Endothelial cell of umbilical vein (primary cell): ENCODE data around the gene FHIT. TPM values are rescaled to one million over a fixed set of nuclear protein-coding genes. Genes with fewer than 3 reads are reported as not detected.

Experiments used
- BruUV-seq: library from RNA; stranded (reverse); fragments of 400-500 nt; replicated peaks from 2 replicates; lab custom pipeline; 2021; lab: Mats Ljungman, UMichigan
- CTCF ChIA-PET: fragments of 300-600, 350-600 bp; sonication (Branson Sonifier 250); formaldehyde crosslinking; loops from one replicate; lab custom pipeline; 2021; ENCODE audit warnings: antibody characterized with exemption, inconsistent platforms; lab: Charles Lee
- POLR2A ChIA-PET: fragments of 300-600, 350-600 bp; sonication (Branson Sonifier 250); formaldehyde crosslinking; loops from one replicate; lab custom pipeline; 2021; ENCODE audit warnings: antibody characterized with exemption, inconsistent platforms; lab: Charles Lee
- DNase-seq: peaks from one replicate; pipeline ENCODE4 v3.0.0-alpha.2; 2011; ENCODE audit warnings: low read depth, low spot score
- FAIRE-seq: peaks from 2 replicates; lab custom pipeline; 2011; peaks lifted over from hg19 to GRCh38; lab: Jason Lieb, UNC
- H2AFZ ChIP-seq: 2 replicates; pipeline ENCODE4 v1.6.0; 2012; ENCODE audit warnings: low read depth, low read length, control low read depth, inconsistent platforms
- H3K27ac ChIP-seq: 2 replicates; pipeline ENCODE4 v1.5.1; 2011; ENCODE audit warnings: low read depth, mild to moderate bottlenecking, control low read depth, low read length, moderate library complexity; ENCODE audit not compliant: insufficient read depth
- H3K27me3 ChIP-seq, 2 experiments: 2 replicates each; pipeline versions ENCODE4 v1.6.0 to v1.6.1; 2011; ENCODE audit warnings: low read length in 2 of 2, mixed read lengths in 1 of 2; ENCODE audit not compliant: control insufficient read depth in 2 of 2, insufficient read depth in 2 of 2
- H3K36me3 ChIP-seq, 2 experiments: 2 replicates in 1 of 2; 3 replicates in 1 of 2; pipeline ENCODE4 v1.5.1; 2011; ENCODE audit warnings: low read length in 2 of 2, mild to moderate bottlenecking in 1 of 2, moderate library complexity in 1 of 2; ENCODE audit not compliant: control insufficient read depth in 2 of 2, insufficient read depth in 2 of 2; ENCODE audit errors: extremely low read depth in 1 of 2
- H3K4me1 ChIP-seq: 3 replicates; pipeline ENCODE4 v1.5.1; 2011; ENCODE audit warnings: mild to moderate bottlenecking, low read length; ENCODE audit not compliant: control insufficient read depth, insufficient read depth; ENCODE audit errors: extremely low read depth
- H3K4me2 ChIP-seq: 2 replicates; pipeline ENCODE4 v1.6.1; 2011; ENCODE audit warnings: low read length, control low read depth, mixed read lengths; ENCODE audit not compliant: insufficient read depth
- H3K4me3 ChIP-seq, 3 experiments: fragments of 200-600 bp in 1 of 3; sonication (generic), shearing (Covaris generic) in 1 of 3; replicated peaks in 1 of 3; 2 replicates each; pipeline ENCODE4 v1.5.1; 2011 to 2016; ENCODE audit warnings: control low read depth in 3 of 3, low read length in 3 of 3, mild to moderate bottlenecking in 2 of 3, inconsistent platforms in 1 of 3, low read depth in 1 of 3, moderate library complexity in 1 of 3; ENCODE audit not compliant: insufficient read depth in 1 of 3
- H3K79me2 ChIP-seq: 2 replicates; pipeline ENCODE4 v1.6.0; 2012; ENCODE audit warnings: low read length, inconsistent platforms; ENCODE audit not compliant: control insufficient read depth, insufficient read depth
- H3K9ac ChIP-seq: replicated peaks from 2 replicates; pipeline ENCODE3; 2011; ENCODE audit warnings: low read length, control low read depth; ENCODE audit not compliant: insufficient read depth; ENCODE audit errors: extremely low read depth
- H3K9me1 ChIP-seq: replicated peaks from 3 replicates; pipeline ENCODE4 v1.6.0; 2011; ENCODE audit warnings: mild to moderate bottlenecking, low read length; ENCODE audit not compliant: control insufficient read depth, insufficient read depth; ENCODE audit errors: extremely low read depth
- H3K9me3 ChIP-seq: replicated peaks from 2 replicates; pipeline ENCODE4 v1.5.1; 2012; ENCODE audit warnings: low read length, inconsistent platforms; ENCODE audit not compliant: control insufficient read depth, insufficient read depth
- H4K20me1 ChIP-seq: replicated peaks from 2 replicates; pipeline ENCODE3; 2011; ENCODE audit warnings: mild to moderate bottlenecking, low read length; ENCODE audit not compliant: control insufficient read depth, insufficient read depth; ENCODE audit errors: extremely low read depth
- CTCF ChIP-seq, 2 donors: IDR thresholded peaks; 1 replicate in 1 of 2; 2 replicates in 1 of 2; pipeline ENCODE4 v1.5.1; 2011; ENCODE audit warnings: low read length in 2 of 2, mild to moderate bottlenecking in 2 of 2, moderate library complexity in 2 of 2, control low read depth in 1 of 2, inconsistent platforms in 1 of 2, low read depth in 1 of 2; ENCODE audit not compliant: insufficient read depth in 1 of 2; ENCODE audit errors: extremely low read depth in 1 of 2
- EZH2 ChIP-seq: IDR thresholded peaks from 2 replicates; pipeline ENCODE4 v1.6.1; 2012; ENCODE audit warnings: borderline replicate concordance, low read depth, mild to moderate bottlenecking, moderate library complexity, low read length, inconsistent platforms; ENCODE audit not compliant: severe bottlenecking
- FOS ChIP-seq: IDR thresholded peaks from 2 replicates; pipeline ENCODE4 v1.6.1; 2011; ENCODE audit warnings: mild to moderate bottlenecking, low read length, moderate library complexity, borderline replicate concordance; ENCODE audit not compliant: insufficient read depth
- GATA2 ChIP-seq: IDR thresholded peaks from 2 replicates; pipeline ENCODE4 v1.7.0; 2011; ENCODE audit warnings: low read depth, mild to moderate bottlenecking, moderate library complexity, mixed read lengths, low read length; ENCODE audit not compliant: insufficient read length, insufficient read depth
- JUN ChIP-seq: IDR thresholded peaks from 2 replicates; pipeline ENCODE4 v1.6.1; 2011; ENCODE audit warnings: borderline replicate concordance, low read depth; ENCODE audit not compliant: insufficient read length, insufficient read depth
- MAX ChIP-seq: IDR thresholded peaks from 2 replicates; pipeline ENCODE4 v1.6.1; 2011; ENCODE audit not compliant: insufficient read depth, insufficient read length
- MYC ChIP-seq: IDR thresholded peaks from one replicate; pipeline ENCODE4 v1.6.1; 2011; ENCODE audit warnings: mild to moderate bottlenecking, low read depth, low read length
- POLR2A ChIP-seq: IDR thresholded peaks from 2 replicates; pipeline ENCODE4 v1.6.1; 2012; ENCODE audit warnings: low read depth, mild to moderate bottlenecking, control low read depth, low read length
- POLR2AphosphoS5 ChIP-seq: IDR thresholded peaks from 2 replicates; pipeline ENCODE4 v1.6.1; 2012; ENCODE audit warnings: low read depth, mild to moderate bottlenecking, control low read depth, low read length, moderate library complexity; ENCODE audit not compliant: insufficient read depth
- dilution Hi-C: fragments of 300-500 bp; cut with MboI; formaldehyde crosslinking; loops from one replicate; pipeline ENCODE4 v1.15.0; 2019; ENCODE audit warnings: low sequenced_read_pairs; ENCODE audit not compliant: extremely low pct_ligation_motif_present
- intact Hi-C: fragments of 100-400 bp; cut with micrococcal nuclease; formaldehyde crosslinking; loops from one replicate; pipeline ENCODE4 v1.10.0; 2022
- polyA plus RNA-seq, 4 experiments: library from polyadenylated mRNA; depleted of rRNA in 3 of 4; stranded (reverse) in 3 of 4; unstranded in 1 of 4; fragments of >200 nt; gene quantifications; 2 replicates each; pipeline versions ENCODE4 v1.2.1 to v1.2.3, GENCODE V29; 2011 to 2012; ENCODE audit warnings: missing spikeins in 1 of 4
- total RNA-seq: library from RNA; stranded (reverse); gene quantifications from 2 replicates; pipeline ENCODE4 v1.2.3, GENCODE V29; 2021

The FHIT gene
- total and polyA plus RNA-seq, 2 donors (not counting 3 experiments of a cell fraction or from before 2014, with no cell fraction given) = 0.47 to 2.2 TPM

- no peak for FAIRE-seq
Measured at GRCh38 chr3:60167186-60167585, 1084.1 kb downstream of the FHIT start.

More at GRCh38 chr3:60167186-60167585, 1084.1 kb downstream of the FHIT start:
- H3K4me3 ChIP-seq = no peak overlapping the region
- H4K20me1 ChIP-seq = no peaks in the 10 kb centered on the region
- H3K27ac ChIP-seq = no peak overlapping the region
- TF ChIP-seq POLR2AphosphoS5 (no peak), JUN (no peak), GATA2 (no peak), POLR2A (no peak), EZH2 (no peak), MYC (no peak), CTCF (IDR thresholded peaks at IDR 0.05; ENCODE audit: extremely low read depth in 1 of 2, insufficient read depth in 1 of 2, low read depth in 1 of 2, low read length in 2 of 2) (no peak), MAX (no peak), FOS (no peak)
- intact Hi-C loops = no loop called here
- H3K9me3 ChIP-seq = peaks cover 2% of the 10 kb centered on the region
- no peaks in the 10 kb centered on the region for H3K27me3 ChIP-seq
- H3K9me1 ChIP-seq = no peaks in the 10 kb centered on the region
- no peaks in the 10 kb centered on the region for H3K79me2 ChIP-seq
- no peak overlapping the region for H2AFZ ChIP-seq
- ChIA-PET CTCF (no interaction called here), POLR2A (no interaction called here)
- H3K4me1 ChIP-seq = no peaks in the 10 kb centered on the region
- DNase-seq = no peak
- dilution Hi-C loops = no loop called here
- BruUV-seq = no TSS peak
- no peaks in the 10 kb centered on the region for H3K36me3 ChIP-seq
- no peak overlapping the region for H3K9ac ChIP-seq
- H3K4me2 ChIP-seq = no peak overlapping the region
